ENCODE results near the gene RNF141.

Gene RNF141

GRCh38 chr11:10480760-10481159 is 60.2 kb downstream of the RNF141 start:
- DNase-seq (ENCODE audit: low read depth), result no peak

- no peak for DNase-seq (ENCODE audit: low read depth)
These were observed 61.0 kb downstream of the RNF141 start for GRCh38 chr11:10480026-10480425.

GRCh38 chr11:10478574-10479550 is 62.1 kb downstream of the RNF141 start:
- no peak for DNase-seq (ENCODE audit: low read depth)

- peak; percentile 49 for DNase-seq (ENCODE audit: low read depth)
These were observed 62.9 kb downstream of the RNF141 start for GRCh38 chr11:10478066-10478465.

GRCh38 chr11:10477690-10478046 is 63.3 kb downstream of the RNF141 start:
- DNase-seq (ENCODE audit: low read depth), result no peak

- DNase-seq (ENCODE audit: low read depth), result no peak
These were observed 63.9 kb downstream of the RNF141 start for GRCh38 chr11:10476927-10477689.

GRCh38 chr11:10476342-10476741 is 64.6 kb downstream of the RNF141 start:
- no peak for DNase-seq (ENCODE audit: low read depth)

GRCh38 chr11:10474551-10474950 is 66.4 kb downstream of the RNF141 start:
- DNase-seq (ENCODE audit: low read depth), result no peak

- no peak for DNase-seq (ENCODE audit: low read depth)
These were observed 67.6 kb downstream of the RNF141 start for GRCh38 chr11:10473371-10473770.

- DNase-seq (ENCODE audit: low read depth), result no peak
These were observed 78.2 kb downstream of the RNF141 start for GRCh38 chr11:10462746-10463300.

All from CMK (cell line).